Activated T-cell treated with anti-CD3 and anti-CD28 coated beads for 1 hour (primary cell): Measurements from ENCODE around the gene OR7G1.

Experiments used
- DNase-seq: peaks from one replicate; pipeline ENCODE4 v3.0.0-alpha.2; 2020; ENCODE audit warnings: low read depth

OR7G1 gene, protein sequence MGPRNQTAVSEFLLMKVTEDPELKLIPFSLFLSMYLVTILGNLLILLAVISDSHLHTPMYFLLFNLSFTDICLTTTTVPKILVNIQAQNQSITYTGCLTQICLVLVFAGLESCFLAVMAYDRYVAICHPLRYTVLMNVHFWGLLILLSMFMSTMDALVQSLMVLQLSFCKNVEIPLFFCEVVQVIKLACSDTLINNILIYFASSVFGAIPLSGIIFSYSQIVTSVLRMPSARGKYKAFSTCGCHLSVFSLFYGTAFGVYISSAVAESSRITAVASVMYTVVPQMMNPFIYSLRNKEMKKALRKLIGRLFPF

DNA sequence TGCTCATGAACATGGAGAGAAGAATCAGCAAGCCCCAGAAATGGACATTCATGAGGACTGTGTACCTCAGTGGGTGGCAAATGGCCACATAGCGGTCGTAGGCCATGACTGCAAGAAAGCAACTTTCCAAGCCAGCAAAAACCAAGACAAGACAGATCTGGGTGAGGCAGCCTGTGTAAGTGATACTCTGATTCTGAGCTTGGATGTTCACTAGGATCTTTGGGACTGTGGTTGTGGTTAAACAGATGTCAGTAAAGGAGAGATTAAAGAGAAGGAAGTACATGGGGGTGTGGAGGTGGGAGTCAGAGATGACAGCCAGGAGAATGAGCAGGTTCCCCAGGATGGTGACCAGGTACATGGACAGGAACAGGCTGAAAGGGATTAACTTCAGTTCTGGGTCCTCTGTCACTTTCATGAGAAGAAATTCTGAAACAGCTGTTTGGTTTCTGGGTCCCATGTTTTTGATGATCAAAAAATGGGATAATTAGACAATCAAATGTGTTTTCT is at the start of gene OR7G1:
OR7G1 (minus strand) TSS at position 457 of the 507 bp plus-strand sequence; CDS start at position 457, 0 bp downstream.
- DNase-seq, result no peak

DNA sequence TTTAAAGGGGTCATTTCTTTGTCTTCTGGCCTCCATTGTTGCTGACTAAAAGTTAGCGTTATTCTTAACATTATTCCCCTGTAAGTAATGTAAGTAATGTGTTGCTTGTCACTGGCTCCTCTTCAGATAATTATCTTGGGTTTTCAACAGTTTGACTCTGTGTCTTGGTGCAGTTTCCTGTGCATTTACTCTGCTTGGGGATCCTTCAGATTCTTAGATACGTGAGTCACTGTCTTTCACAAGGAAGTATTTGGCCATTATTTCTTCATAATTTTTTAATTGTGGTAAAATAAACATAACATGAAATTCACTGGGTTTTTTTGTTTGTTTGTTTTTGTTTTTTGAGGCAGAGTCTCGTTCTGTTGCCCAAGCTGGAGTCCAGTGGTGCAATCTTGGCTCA is 49.7 kb upstream of the OR7G1 start:
- DNase-seq, result no peak

DNA sequence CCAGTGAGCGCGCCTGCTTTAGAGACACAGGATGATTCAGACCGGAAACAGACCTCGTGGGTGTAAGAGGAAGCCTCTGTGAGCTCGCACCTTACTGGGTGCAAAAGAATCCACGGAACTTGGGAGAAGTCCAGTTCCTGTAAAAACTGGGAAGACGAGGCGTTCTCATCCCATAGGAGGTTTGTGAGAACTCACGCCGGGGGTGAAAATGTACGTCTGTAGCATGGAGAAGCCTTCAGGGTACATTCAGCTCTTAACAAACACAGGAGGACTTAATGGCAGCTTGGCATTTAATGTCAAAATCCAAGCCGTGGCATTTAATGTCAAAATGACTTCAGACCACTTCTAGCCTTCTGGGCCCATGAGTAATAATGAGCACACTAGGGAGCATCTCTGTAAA is 45.9 kb upstream of the OR7G1 start:
- no peak for DNase-seq

DNA sequence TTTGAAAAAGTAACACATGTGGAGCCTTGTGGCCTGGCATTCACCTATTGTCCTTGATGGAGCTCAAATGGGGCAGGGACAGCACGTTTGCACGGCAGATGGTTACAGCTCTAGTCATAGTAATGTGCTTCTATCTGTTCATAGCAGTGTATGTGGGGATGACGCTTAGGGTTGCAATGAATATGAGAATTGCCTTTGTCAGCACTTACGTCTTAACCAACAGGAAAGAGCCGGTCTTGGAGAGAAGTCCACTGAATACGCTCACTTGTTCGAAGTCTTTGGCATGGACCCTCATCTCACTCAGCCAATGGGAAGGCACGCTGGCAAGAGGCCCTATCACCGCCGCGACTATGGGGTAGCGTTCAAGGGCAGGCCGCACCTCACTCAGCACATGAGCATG is 44.3 kb upstream of the OR7G1 start:
- no peak for DNase-seq

DNA sequence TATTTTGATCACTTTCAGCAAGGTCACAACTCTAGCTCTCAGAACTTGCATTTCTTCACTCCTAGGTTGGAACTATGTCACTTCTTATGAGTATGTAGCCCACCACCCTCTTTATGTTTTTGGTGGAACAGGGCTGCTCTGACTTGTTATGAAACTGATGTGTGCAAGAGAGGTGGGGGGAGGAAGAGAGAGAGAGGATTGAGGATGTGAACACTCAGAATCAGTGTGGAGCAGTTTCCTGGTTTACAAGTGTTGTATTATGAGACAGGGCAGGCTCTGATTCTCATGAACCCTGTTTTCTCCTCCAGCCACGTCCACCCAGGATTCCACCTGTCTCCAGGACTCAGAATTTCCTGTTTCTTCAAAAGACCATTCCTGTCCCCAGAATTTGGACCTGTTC is 40.7 kb upstream of the OR7G1 start:
- DNase-seq, result no peak

DNA sequence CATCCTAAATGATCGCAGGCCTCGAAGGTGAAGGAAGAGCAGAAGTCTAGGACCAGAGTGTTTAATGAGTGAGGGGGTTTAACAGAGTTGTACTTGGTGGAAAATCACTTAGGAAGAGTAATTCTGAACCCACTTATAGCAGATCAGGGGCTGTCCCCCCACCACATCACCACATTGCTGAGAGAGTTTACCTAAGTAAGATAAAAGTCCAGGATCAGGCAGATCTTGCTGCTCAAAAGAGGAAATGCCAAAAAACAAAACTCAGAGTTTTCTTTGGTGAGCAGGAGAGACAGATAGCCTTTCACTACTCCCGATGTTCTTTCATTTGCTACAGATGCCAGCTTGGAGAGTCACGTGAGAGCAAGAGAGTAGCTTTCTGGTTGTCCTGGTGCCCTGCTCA is 40.0 kb upstream of the OR7G1 start:
- no peak for DNase-seq

DNA sequence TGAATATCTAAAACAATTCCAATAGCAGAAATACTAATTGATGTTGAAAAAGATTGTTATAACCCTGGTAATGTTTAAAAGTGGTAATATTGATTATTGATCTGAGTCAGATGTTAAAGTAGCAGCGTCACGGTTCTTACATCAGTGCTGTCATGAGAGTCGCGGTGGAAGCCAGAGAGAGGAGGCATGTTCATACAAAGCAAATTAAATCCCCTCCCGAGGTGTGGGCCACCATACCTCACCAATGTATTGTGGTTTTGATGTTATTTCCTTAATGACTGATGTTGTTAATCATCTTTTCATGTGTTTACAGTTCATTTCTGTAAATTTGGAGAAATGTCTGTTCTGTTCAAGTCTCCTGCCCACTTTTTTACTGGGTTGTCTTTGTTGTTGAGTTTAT is 35.8 kb upstream of the OR7G1 start:
- DNase-seq, result no peak

DNA sequence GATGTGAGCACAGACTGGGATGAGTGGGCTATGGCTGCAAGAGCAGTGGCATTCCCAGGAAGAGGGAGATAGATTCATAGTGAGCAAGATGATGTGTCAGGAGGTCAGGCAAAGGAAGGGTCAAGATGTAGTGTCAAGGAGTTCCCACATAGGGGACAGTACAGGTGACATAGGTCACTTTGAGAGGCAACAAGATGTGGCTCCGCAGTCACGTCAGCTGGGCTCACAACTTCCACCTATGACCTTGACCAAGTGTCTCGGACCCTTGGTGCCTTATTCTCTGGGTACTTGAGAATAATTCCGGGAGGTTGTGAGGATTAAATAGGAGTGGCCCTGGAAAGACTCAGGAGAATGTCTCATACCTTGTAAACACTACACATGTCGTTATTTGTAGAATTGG is 35.1 kb upstream of the OR7G1 start:
- DNase-seq, result no peak

DNA sequence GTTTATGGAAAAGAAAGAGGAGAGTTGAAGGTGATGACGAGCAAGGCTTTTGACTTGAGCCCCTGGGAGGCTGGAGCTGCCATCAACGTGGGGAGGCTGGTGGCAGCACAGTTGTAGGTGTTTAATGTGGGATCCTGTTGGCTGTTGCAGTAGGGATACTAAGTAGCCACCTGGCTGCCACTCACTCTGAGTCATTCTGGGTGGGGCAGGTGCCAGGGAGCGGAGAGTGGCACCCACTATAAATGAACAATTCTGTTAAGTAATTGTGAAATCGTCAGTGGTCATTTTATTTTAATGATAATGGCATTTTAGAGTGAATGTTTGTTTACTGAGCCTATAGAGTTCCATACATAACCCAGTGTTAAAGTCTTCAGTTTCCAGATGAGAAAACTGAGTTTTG is 34.4 kb upstream of the OR7G1 start:
- DNase-seq, result no peak

DNA sequence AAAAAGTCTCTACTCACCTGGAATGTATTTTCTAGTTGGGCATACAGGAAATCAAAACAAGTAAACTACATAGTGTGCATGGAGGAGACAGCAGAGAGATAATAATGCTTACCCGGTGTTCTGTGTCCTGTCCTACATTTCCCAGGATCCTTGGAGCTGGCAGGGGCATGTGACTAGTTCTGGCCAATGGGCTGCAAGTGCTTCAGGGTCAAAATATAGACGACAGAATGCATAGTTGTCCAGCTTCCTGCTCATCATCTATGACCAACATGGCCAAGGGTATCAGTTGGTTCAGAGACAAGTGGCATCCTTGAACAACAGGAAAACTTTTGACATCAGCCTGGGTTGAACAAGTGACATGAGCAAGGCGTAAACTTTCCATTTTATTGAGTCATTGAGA is 33.1 kb upstream of the OR7G1 start:
- DNase-seq, result no peak

DNA sequence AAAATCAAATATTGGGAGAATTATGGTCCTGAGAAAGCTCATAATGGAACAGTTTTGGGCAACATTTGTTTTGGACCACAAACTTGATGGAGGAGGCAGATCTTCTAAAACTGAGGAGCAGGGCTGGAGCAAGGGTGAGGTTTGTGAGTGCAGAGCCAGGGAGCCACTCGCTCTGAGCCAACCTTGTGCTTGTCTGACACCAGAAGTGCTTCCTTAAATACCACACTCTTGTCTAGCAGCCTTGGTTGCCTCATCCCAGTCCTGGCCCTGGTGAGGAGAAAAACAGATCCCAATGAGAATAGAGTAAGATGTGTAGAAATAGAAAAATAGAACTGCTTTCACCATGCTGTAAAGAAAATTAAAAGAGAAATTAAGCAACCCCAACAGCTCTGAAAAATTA is 31.3 kb upstream of the OR7G1 start:
- no peak for DNase-seq

DNA sequence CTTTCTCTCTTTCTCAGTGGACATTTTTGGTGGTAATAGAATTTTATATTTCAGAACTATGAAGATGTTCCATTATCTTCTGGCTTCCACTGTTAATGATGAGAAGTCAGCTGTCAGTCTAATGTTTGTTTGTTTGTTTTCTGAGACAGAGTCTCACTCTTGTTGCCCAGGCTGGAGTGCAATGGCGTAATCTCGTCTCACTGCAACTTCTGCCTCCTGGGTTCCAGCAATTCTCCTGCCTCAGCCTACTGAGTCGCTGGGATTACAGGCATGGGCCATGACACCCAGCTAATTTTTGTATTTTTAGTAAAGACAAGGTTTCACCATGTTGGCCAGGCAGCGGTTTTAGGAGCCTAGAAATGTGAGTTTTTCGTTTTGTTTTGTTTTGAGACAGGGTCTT is 29.4 kb upstream of the OR7G1 start:
- DNase-seq, result no peak

DNA sequence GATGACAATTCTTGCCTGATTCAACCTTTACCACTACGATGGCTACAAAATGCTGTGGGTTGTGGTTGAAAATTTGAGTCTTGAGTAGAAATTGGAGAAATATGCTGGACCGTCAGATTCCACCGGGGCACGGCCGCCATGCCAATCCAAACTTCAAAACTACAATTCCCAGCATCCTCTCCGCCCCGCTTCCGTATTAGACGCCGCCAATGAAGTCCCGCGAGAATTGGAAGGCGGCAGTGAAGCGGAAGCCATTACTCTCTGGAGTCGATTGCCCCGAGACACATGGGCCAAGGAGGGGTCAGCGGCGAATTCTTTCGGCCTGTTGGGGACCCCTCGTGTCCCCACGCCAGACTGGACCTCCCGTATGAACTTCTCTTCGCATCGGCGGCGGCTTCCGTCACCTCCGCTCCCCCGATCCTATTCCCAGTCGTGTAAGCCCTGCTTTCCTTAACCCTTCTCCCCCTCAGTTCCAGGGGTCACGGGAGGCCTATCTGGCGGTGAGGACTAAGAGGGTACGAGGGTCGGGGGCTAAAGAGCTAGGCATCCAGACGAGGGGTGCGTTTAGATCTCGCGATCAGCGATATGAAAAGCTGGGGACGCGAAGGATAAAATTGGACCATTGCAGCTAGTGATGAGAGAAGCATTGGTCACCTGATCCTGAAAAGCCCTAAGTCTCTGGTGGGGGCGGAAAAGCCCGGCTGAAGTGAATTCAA is 24.8 kb upstream of the OR7G1 start, which contains the start of gene ZNF317:
ZNF317 (plus strand) TSS at position 239 of the 716 bp plus-strand sequence. CDS start 15,620 bp downstream, outside the sequence.
- peak; percentile 82 for DNase-seq

DNA sequence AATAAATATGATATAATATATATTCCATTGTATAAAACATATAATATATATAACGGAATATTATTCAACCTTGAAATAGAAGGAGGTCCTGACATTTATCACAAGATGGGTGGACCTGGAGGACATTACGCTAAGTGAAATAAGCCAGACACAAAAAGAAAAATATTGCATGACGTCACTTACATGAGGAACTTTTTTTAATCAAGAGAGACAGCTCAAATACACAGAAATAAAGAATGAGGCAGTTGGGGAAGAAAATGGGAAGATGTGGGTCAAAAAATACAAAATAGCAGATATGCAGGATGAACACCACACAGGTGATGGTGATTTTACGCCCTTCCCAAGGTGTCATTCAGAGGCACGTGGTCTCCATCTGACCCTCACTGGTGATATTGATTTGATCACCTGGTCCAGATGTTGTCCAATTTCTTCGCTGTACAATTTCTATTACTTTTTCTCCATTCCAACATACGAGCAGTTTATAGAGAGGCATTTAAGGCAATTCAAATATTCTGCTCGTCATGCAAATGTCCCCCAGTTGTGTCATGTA is 24.1 kb upstream of the OR7G1 start:
- DNase-seq, result no peak

DNA sequence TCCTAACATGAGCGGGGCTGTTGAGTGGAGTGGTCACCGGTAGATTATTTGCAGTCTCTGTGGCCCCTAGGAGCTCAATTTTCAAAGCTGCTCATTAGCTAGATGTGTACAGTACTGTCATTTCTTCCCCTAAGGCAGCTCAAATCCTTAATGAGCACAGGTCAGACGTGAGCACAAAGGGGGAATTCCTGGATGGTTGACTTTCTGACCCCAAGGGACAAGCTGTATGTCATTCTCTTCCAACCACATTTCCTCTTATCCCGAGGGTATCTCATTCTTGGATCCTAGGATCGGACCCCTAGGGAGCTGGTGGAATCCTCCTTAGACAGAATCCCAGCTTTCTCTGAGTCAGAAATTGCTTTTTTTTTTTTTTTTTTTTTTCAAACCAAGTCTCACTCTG is 16.9 kb upstream of the OR7G1 start:
- no peak for DNase-seq

DNA sequence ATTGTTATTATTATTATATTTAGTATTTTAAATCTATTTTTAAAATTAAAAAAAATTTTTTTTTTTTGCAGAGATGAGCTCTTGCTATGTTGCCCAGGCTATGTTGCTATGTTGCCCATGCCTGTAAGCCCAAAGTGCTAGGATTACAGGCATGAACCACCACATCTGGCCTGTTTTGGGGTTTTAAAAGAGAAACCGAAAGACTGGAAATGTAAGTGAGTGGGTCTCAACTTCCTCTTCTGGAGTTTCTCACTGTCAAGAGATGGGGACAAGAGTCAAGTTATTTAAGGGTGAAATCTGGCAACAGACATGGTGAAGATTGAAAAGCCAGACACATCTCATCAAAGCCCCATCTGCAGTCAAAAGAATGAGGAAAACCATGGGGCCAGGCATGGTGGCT is 15.4 kb upstream of the OR7G1 start:
- DNase-seq, result no peak

DNA sequence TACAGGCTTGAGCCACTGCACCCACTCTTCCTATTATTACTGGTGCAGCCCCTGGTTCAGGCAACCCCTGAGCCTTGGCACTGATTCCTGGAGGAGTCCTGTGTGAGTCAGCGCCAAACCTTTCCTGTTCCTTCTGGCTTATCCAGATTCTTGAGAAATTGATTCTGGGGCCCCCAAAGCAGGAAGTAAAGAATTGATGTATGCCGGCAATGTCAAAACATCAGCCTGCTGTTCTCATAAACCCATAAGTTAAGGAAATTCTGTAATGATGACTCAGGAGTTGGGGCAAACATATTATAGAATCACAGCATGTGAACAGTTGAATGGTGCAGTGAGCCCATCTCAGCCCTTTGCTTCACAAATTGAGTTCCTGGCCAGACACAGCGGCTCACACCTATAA is 12.6 kb upstream of the OR7G1 start:
- DNase-seq, result no peak

DNA sequence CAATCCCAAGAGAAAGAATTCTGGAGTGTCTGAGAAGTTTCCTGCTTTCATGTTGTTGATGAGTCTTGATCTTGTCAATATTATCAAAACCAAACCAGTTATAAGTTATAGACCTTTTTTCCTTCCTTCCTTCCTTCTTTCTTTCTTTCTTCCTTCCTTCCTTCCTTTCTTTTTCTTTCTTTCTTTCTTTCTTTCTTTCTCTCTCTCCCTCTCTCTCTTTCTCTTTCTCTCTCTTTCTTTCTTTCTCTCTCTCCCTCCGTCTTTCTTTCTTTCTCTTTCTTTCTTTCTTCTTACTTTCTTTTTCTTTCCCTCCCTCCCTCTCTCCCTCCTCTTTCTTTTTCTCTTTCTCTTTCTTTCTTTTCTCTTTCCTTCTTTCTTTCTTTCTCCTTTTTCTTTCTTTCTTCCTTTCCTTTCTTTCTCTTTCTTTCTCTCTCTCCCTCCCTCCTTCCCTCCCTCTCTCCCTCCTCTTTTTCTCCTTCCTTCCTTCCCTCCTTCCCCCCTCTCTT is 11.4 kb upstream of the OR7G1 start, which contains the start of gene OR7G3:
OR7G3 (minus strand) TSS at position 51 of the 506 bp plus-strand sequence; CDS start at position 51, 0 bp downstream.
- DNase-seq, result no peak

DNA sequence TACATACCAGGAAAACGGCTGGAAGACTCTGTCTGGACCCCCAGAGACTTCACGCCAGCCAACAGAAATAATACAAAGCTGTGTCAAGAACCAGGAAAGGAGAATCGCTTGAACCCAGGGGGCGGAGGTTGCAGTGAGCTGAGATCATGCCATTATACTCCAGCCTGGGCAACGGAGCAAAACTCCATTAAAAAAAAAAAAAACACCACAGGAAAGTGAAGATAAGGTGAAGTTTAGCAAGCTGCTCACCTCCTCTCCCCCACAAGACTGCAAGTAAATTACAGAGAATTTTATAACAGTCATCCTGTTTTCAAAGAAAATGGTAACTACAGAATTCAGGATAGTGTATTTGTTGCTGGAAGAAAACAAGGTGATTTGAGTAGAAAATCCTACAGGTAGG is 984 bp upstream of the OR7G1 start:
- DNase-seq, result no peak

DNA sequence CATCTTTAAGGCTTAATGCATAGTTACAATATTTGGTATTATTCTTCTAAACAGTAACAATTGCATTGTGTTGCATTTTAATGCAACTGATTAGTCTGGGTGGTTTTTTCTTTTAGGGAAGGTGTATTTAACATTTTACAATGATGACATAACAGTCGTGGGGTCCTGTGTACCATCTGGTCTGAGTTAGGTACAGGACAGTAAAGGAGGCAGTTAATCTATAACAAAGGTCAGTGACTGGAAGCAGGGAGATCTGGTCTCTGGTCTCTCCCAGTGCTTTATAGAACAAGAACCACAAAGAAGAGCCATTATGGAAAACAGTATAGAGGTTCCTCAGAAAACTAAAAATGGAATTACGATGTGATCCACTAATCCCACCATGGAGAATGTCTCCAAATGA is 5.6 kb downstream of the OR7G1 start:
- no peak for DNase-seq

DNA sequence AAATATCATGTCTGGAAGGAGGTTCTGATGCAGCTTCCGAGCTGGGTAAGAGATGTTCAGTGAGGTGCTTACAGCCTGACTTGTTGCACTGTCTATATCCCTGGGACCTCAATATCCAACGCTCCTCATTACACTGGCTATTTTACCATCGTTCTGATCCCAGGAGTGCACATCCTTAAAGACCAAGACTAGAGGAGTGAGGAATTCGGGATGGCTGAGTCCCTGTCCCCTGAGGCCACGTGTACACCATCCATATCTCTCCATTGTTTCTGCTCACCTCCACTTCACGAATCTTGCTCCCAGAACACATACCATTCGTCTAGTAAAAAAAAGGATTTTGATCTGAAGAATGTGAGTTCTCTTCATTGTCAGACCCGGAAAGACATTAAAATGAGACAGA is 8.2 kb downstream of the OR7G1 start, which contains the start of gene OR7G2:
OR7G2 (minus strand) TSS at position 101 of the 400 bp plus-strand sequence. CDS start 4,232 bp downstream, outside the sequence.
- no peak for DNase-seq

DNA sequence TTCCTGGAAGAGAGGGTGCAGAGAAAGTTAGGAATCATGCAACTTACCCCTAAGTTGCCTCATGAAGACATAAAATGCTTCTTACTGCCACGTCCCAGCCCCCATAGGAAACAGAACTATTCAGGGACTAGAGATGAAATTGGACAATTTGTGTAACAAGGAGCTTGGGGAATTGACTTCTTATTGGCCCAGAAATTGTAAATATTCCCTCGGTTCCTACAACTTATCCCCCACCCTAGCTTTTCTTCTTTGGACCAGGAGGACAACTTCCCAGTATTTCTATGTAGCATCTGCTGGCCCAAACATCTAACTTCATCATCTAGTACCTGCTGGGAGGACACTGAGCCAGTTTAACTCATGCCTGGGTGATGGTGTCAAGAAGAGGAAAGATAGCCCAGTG is 28.8 kb downstream of the OR7G1 start, which contains the start of gene OR1M1:
OR1M1 (plus strand) TSS at position 301 of the 400 bp plus-strand sequence. CDS start 6,184 bp downstream, outside the sequence.
- DNase-seq, result no peak

DNA sequence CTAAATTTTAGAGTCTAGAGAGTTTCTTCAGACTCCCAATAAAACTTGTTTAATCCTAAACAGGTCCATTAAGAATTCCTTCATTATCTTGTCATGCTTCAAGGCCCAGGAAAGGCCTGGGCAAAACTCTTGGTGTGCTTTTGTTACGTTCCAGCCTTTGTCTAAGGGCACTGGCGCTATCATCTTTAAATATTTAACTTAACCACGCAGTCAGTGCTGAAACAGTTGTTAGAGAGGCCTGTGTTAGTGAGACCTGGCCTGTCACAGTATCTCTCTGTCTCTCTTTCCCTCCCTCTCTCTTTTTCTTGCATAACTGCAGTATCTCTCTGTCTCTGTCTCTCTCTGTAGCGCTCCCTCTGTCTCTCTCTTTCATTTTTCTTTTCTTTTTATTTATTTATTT is 36.9 kb downstream of the OR7G1 start:
- no peak for DNase-seq
